Measurements from ENCODE around the gene PTOV1. TPM values are rescaled to one million over a fixed set of nuclear protein-coding genes. Genes with fewer than 3 reads are reported as not detected.

The PTOV1 gene
- total and polyA plus RNA-seq, 2 of the 13 experiments (the other 11 are each of a cell fraction or from before 2014, with no cell fraction given) = 63.5 to 68.5 TPM

GRCh38 chr19:49851456-49852259, 699 bp downstream of the PTOV1 start (continued):
- TF ChIP-seq, protein P1, sequence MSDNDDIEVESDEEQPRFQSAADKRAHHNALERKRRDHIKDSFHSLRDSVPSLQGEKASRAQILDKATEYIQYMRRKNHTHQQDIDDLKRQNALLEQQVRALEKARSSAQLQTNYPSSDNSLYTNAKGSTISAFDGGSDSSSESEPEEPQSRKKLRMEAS (IDR thresholded peaks at IDR 0.05) = peak; percentile 40
- TF ChIP-seq, protein P2, sequence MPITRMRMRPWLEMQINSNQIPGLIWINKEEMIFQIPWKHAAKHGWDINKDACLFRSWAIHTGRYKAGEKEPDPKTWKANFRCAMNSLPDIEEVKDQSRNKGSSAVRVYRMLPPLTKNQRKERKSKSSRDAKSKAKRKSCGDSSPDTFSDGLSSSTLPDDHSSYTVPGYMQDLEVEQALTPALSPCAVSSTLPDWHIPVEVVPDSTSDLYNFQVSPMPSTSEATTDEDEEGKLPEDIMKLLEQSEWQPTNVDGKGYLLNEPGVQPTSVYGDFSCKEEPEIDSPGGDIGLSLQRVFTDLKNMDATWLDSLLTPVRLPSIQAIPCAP (CRISPR knock-in tag; IDR thresholded peaks at IDR 0.05; ENCODE audit: low read depth) = no peak
- TF ChIP-seq SAP130 (CRISPR knock-in tag; IDR thresholded peaks at IDR 0.05; ENCODE audit: low read depth) = peak; percentile 41; the same call in 1 of the 2 replicates
- TF ChIP-seq, protein P3, sequence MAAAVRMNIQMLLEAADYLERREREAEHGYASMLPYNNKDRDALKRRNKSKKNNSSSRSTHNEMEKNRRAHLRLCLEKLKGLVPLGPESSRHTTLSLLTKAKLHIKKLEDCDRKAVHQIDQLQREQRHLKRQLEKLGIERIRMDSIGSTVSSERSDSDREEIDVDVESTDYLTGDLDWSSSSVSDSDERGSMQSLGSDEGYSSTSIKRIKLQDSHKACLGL (CRISPR knock-in tag; IDR thresholded peaks at IDR 0.05) = peak; percentile 54; the same call in 1 of the 2 replicates
- peak; percentile 38 for TF ChIP-seq SRSF1 (optimal IDR thresholded peaks at IDR 0.05; ENCODE audit: low read depth, low read length)
- TF ChIP-seq, protein P4, sequence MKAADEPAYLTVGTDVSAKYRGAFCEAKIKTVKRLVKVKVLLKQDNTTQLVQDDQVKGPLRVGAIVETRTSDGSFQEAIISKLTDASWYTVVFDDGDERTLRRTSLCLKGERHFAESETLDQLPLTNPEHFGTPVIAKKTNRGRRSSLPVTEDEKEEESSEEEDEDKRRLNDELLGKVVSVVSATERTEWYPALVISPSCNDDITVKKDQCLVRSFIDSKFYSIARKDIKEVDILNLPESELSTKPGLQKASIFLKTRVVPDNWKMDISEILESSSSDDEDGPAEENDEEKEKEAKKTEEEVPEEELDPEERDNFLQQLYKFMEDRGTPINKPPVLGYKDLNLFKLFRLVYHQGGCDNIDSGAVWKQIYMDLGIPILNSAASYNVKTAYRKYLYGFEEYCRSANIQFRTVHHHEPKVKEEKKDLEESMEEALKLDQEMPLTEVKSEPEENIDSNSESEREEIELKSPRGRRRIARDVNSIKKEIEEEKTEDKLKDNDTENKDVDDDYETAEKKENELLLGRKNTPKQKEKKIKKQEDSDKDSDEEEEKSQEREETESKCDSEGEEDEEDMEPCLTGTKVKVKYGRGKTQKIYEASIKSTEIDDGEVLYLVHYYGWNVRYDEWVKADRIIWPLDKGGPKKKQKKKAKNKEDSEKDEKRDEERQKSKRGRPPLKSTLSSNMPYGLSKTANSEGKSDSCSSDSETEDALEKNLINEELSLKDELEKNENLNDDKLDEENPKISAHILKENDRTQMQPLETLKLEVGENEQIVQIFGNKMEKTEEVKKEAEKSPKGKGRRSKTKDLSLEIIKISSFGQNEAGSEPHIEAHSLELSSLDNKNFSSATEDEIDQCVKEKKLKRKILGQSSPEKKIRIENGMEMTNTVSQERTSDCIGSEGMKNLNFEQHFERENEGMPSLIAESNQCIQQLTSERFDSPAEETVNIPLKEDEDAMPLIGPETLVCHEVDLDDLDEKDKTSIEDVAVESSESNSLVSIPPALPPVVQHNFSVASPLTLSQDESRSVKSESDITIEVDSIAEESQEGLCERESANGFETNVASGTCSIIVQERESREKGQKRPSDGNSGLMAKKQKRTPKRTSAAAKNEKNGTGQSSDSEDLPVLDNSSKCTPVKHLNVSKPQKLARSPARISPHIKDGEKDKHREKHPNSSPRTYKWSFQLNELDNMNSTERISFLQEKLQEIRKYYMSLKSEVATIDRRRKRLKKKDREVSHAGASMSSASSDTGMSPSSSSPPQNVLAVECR (CRISPR knock-in tag; IDR thresholded peaks at IDR 0.05; ENCODE audit: borderline replicate concordance) = peak; percentile 65
- TF ChIP-seq ZNF800 (CRISPR knock-in tag; IDR thresholded peaks at IDR 0.05) = 0 out of 2 replicates have a peak, but pooled peaks have one; percentile 18
- TF ChIP-seq, protein P5, sequence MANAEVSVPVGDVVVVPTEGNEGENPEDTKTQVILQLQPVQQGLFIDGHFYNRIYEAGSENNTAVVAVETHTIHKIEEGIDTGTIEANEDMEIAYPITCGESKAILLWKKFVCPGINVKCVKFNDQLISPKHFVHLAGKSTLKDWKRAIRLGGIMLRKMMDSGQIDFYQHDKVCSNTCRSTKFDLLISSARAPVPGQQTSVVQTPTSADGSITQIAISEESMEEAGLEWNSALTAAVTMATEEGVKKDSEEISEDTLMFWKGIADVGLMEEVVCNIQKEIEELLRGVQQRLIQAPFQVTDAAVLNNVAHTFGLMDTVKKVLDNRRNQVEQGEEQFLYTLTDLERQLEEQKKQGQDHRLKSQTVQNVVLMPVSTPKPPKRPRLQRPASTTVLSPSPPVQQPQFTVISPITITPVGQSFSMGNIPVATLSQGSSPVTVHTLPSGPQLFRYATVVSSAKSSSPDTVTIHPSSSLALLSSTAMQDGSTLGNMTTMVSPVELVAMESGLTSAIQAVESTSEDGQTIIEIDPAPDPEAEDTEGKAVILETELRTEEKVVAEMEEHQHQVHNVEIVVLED (CRISPR knock-in tag; IDR thresholded peaks at IDR 0.05; ENCODE audit: borderline replicate concordance) = no peak
- TF ChIP-seq, protein P6, sequence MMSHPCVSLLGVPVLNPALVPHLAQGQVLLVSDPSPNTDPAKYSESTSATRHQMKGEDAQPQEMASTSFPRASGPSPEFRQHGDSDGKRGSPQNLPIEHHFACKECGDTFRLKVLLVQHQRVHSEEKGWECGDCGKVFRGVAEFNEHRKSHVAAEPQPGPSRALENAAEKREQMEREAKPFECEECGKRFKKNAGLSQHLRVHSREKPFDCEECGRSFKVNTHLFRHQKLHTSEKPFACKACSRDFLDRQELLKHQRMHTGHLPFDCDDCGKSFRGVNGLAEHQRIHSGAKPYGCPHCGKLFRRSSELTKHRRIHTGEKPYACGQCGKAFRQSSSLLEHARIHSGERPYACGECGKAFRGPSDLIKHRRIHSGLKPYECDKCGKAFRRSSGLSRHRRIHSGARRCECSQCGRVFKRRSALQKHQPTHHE (CRISPR knock-in tag; IDR thresholded peaks at IDR 0.05; ENCODE audit: borderline replicate concordance) = no peak
- TF ChIP-seq NFAT5 (CRISPR knock-in tag; IDR thresholded peaks at IDR 0.05) = 0 out of 2 replicates have a peak, but pooled peaks have one; percentile 31

Data from HepG2 (cell line).